Hematopoietic multipotent progenitor cell treated with erythropoietin and hydrocortisone succinate and interleukin-3 and kit ligand, for 8 days (in vitro differentiated cells): ENCODE data around the gene C19orf25.

Experiments used
- DNase-seq: peaks from one replicate; pipeline ENCODE4 v3.0.0-alpha.2; 2015

C19orf25 gene

DNA sequence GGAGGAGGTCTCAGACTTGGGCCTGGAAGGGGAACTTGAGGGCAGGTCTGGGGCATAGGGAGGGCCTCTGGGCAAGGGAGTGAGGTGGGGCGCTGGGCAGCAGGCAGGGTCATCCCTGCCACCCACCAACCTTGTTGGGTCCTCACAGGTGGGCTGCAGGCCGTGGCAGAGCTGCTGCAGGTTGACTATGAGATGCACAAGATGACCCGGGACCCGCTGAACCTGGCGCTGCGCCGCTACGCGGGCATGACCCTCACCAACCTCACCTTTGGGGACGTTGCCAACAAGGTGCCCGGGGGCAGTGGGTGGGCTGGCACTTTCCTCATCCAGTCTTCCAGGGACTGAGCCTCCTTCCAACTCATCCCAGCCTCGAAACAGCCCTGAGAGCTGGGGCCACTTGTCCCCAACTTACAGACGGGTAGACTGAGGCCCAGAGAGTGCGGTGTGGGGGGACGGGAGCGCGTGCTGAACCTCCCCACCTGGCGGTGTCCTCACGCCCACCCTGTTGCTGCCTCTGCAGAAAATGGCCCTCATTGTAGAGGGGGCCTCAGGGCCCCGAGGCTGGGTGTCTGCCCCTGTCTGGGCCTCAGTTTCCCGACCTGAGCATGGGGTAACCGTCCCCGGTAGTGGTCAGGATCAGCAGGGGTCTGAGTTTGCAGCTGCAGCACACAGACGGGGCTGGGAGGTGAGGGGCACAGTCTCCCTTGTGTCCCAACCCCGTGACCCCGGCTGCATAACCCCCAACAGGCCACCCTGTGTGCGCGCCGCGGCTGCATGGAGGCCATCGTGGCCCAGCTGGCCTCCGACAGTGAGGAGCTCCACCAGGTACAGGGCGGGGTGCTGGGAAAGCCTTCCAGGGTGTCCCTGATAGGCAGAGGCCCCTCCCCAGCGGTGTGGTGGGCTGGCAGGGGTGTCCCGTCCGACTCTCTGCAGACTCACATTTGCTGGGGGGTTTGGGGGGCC lies 18.7 kb downstream of the C19orf25 start:
- no peak for DNase-seq

DNA sequence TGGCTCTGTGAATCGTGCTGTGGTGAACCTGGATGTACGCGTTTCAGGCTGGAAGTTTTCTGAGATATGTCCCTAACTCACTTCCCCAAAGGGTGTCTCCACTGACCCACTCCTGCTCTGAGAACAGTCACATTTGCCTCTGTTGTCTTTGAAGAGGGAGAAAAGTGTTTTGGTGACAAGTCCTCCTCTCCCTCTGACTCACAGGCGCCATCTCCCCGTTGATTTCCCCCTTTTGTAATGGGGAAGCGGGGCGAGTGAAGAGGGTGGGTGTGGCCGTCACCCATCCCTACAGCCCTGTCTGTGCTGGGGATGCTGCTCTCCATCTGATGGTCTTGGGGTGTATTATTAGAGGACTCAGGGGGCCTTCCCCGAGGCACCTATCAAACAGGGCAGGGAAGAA lies 19.5 kb downstream of the C19orf25 start:
- DNase-seq: no peak

DNA sequence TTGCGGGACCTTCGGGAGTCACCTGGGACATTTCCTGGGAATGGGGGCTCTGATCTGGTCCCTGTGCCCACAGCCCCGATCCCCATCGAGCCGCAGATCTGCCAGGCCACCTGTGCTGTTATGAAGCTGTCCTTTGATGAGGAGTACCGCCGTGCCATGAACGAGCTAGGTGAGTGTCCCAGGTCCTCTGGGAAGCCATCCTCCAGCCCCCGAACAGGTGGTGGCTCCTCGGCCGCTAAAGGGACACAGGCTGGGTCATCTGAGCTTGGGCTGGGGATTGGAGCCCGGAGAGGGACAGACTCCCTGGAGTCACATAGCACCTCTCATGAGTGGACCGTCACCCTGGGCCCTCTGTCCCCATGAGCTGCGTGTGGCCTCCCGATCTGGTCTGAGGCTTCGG lies 21.1 kb downstream of the C19orf25 start:
- no peak for DNase-seq

DNA sequence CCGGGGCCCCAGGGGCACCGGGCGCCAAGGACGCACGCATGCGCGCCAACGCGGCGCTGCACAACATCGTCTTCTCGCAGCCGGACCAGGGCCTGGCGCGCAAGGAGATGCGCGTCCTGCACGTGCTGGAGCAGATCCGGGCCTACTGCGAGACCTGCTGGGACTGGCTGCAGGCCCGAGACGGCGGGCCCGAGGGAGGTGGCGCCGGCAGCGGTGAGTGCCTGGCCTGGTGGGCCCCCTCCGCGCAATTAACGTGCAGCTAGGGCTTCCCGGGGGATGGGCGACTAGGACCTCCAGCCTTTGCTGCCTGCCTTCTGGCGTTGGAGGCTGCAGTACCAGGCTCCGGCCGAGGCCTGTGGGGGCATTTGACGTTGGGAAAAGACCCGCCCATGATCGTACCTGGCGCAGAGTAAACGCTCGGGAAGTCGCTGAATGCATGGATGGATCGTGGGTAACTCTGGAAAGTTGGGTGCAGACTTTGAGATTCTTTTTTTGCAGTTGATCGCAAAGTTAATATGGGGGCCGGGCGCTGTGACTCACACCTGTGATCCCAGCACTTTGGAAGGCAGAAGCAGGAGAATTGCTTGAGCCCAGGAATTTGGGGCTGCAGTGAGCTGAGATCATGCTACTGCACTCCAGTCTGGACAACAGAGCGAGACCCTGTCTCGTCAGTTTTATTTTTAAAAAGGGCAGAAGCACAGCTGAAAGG lies 21.8 kb downstream of the C19orf25 start:
- no peak for DNase-seq

DNA sequence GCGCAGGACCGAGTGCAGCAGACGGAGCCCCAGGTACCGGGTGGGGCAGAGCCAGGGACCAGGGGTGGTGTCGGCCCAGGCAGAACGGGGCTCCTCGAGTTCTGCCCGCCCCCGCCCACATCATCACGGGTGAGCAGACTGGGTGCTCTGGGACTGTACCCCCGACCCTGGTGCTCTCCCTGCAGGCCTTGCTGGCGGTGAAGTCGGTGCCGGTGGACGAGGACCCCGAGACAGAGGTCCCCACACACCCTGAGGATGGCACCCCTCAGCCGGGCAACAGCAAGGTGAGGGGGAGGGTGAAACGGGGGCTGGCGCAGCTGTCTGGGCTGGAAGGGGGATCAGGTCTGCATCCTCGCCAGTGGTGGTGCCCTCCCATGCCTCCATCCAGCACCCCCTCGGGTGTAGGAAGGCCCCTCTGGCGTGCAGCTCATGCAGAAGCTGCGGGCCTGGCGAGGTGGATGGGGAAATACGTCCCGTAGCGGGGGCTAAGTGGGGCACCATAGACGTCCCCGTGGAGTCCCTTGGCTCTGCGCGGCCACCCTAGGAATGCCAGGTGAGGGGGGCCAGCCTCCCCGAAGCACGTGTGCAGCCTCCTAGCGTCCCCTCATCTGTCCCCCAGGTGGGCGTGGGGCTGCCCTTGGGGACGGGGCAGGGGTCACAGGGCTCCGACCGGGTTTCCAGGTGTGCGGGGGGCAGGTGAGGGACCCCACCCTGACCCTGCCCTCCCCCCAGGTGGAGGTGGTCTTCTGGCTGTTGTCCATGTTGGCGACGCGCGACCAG lies 22.7 kb downstream of the C19orf25 start:
- no peak for DNase-seq

DNA sequence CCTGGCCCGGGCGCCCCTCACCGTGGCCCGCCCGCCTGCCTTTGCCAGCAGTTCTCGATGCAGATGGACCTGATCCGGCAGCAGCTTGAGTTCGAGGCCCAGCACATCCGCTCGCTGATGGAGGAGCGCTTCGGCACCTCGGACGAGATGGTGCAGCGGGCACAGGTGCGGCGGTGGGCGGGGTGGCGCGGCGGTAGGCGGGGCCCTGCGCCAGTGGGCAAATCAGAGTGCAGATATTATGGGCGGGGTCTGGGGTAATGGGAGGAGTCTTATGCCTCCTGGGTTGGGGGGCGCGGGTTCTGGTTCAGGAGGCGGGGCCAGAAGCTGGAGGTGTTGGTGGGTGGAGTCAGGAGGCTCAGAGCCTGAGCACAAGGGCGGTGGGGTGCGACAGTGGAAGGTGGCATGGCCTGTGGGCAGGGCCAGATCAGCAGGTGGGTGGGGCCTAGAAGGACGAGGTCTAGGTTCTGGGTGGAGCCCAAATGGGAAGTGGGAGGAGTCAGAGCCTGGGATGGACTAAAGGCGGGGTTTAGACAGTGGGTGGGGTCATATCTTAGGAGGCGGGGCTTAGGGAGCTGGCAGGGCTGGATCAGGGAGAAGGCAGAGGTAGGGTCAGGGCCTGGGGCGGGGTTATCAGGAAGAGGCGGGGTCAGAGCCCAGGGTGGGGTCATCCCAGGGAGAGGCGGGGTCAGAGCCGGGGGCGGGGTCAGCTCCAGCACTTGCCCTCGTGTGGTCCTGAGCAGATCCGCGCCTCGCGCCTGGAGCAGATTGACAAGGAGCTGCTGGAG lies 23.5 kb downstream of the C19orf25 start:
- DNase-seq: peak; percentile 87

DNA sequence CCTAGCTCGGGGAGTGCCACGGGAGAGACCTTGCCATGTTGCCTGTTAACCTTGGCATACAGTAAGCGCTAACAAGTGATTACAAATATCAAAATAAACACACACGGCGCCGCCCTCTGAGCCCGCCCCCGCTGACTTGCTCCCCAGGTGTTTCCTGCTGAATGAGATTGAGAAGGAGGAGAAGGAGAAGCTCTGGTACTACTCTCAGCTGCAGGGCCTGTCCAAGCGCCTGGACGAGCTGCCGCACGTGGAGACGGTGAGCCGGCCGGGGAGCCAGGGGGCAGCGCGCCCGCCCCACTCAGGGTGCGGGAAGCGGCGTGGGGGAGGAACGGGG lies 24.0 kb downstream of the C19orf25 start:
- DNase-seq: peak; percentile 59

DNA sequence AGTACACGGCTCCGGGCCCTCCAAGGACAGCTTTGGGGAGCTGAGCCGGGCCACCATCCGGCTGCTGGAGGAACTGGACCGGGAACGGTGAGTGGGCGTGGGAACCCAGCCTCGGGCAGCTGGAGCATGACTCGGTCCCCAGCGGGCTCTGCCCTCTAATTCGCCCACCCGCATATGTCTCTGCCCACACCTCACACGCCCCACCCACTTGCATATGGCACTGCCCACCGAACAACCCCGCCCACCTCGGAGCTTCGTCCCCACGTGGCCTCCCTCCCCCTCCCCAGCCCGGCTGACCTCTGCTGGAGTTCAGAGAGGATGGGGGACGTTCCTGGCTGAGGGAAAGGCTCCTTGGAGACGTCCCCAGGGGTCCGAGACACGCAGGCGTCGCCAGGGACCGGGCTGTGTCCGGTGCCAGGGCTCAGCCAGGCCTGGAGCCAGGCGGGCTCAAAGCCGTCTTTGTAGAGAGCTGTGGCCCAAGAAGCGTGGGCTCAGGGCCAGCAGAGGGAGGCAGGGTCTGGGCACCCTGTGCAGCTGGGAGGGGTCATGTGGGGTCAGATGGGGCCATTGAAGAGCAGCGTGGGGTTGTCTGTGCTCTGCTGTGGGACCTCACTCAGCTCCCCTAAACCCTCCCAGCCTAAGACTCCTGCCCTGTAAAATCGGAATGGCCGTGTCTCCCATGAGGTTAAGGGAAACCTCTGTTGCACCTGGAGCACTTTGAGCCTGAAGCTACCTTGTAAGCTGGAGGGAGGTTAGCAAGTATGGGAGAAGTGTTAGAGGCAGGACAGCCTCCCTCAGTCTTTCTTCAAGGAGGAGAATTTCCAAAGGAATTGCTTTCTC lies 25.3 kb downstream of the C19orf25 start:
- DNase-seq: no peak

DNA sequence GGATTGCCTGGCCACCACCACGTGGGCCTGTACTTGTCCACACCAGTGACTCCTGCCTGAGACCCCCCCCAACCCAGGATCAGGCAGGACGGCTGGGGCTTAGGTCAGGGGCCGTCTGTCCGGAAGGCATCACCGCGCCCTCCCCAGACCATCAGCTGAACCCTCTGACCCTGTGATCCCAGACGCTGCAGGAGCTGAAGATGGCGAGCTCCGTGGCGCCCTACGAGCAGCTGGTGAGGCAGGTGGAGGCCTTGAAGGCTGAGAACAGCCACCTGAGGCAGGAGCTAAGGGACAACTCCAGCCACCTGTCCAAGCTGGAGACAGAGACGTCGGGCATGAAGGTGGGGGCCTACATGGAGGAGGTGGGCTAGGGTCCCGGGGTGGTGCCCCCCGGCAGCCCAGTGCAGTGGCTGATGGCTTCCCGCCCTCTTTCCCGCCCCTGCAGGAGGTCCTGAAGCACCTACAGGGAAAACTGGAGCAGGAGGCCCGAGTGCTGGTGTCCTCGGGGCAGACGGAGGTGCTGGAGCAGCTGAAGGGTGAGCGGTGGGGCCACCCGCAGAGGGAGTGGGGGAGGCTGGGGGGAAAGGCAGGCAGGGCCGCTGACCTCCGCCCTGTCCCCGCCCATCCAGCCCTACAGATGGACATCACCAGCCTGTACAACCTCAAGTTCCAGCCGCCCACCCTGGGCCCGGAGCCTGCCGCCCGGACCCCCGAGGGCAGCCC lies 26.1 kb downstream of the C19orf25 start:
- DNase-seq: no peak

DNA sequence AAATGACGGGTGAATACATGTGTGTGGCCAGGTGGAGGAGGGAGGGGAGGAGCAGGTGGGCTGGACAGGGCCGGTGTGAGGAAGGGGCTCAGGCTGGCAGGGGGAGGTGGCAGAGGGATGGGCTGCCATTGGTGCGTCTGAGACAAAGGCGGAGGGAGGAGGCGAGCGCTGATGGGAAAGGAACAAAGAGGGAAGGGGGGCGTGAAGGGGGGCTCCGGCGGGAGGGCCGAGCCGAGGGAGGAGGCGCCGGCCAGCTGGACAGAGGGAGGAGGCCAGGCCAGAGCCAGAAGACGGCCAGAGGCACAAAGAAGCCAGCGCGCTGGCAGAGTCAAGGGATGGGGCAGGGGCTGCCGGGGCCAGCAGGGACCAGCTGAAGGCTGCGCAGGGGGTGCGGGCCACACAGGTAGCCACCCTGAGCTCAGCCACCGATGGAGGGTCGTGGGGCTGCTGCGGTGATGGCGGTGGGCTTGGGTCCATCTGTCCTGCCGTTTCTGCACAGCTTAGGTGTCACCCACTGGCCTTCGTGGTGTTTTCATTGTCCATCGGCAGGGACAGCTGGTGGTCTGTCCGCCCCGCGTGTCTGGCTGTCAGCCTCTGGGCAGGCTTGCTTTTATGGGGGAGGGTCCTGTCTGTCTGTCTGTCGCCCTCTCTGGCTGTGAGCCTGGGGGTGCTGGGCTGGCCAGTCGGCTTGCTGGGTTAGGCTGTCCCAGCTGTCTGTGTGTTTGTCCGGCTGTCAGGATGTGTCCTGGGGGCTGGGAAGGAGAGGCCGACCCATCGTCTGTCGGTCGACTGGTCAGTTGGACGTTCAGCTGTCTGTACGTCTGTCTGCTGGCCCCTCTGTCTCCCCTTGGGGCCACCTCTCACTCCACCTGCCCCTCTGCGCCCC lies 26.9 kb downstream of the C19orf25 start:
- DNase-seq: no peak

DNA sequence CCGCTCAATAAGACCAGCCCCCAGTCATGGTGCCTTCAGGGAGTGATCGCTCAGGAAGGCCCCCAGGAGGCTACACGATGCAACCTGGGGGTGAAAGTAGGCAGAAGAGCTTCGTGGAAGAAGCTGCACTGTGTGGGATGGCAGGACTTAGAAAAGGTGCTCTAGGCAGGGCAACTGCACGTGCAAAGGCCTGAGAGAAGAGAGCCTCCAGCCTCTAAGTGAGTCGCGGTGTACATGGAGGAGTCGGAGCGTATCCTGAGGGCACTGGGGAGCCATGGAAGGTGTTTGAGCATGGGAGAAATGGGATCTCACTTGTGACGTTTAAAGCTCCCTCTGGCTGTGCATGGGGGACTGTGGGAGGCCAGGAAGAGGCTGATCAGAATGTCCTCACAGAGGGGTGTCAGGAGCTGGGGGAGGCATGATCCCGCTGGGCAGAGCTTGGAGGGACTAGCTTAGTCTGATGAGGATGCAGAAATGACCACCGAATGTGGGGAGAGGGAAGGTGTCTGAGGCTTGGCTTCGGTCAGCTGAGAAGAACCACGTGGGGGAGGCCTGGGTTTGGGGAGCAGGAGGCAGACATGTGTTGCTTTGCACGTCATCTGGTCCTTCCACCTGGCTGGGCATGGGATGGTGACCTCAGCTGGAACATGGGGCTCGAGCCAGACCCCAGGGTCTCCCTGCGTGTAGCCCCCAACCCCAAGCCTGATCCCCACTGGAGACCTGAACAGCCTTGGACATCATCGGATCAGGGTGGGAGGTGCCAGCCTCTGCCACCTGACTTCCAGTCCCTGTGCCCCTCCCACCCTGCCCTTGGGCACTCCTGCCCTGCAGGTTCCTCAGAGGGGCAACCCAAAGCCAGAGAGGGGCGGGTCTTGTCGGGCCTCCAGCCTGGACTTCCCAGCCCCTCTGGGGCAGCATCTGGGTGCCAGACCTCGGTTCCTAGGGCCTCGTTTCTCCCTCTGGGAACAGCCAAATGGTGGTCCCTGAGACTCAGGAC lies 28.0 kb downstream of the C19orf25 start:
- DNase-seq: no peak

DNA sequence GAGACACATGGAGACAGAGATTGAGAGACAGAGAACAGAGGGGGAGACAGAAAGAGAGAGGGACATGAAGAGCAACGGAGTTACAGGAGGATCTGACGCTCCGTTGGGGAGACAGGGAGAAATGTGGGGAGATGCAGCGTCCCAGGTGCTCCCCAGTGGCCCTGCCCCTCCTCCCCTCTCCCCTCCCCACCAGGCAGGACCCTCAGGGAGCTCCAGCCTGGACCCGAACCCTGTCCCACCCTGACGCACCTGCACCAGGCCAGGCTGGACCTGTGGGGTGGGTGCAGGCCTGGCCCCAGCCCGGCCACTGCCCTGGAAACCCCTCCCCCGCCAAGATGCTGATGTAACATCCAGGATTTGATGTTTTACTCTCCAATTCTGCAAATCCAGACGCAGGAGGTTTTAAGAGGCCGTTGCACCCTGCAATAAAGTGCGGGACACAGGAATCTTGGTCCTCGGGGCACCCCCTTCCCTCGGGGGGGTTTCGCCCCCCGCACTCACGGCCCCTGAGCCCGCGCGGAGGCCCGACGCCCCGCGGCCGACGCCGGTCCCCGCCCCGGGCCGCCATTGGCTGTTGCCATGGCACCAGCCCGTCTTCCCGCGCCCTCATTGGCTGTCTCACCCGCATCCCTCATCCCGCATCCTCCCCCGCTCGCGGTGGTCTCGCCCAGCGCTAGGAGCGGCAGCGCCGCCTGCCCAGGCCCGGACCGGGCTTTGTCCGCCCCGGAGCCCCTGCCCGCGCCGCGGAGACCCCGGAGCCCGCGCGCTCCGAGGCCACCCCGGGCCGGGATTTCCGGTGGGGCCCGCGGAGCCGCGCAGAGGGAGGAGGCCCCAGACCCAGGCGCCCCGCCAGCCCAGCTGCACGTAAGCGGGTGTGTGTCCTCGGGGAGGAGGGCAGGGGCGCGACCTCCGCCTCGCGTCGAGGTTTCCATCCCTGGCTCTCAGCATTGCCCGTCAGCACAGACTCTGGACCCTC lies 29.3 kb downstream of the C19orf25 start, which contains the start of gene APC2:
Gene APC2 (plus strand): TSS at position 655 of the 976 bp plus-strand sequence. CDS start 2,881 bp downstream, outside the sequence.
- no peak for DNase-seq

DNA sequence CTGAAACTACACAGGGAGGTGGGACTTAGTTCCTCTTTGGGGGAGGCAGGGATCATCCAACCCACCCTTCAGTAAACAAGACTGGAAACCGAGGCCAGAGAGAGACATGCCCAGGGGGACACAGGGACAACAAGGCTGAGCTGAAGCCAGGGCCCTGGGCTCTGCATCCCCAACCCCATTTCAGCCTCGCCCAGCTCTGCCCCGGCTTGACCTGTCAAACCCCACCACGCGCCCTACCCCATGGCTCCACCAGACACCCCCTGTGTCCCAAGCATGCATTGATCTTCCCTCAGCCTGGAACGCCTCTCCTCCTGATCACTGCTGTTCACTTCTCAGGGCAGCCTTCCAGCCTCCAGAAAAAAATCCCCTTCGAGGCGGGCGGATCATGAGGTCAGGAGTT lies 31.1 kb downstream of the C19orf25 start:
- no peak for DNase-seq

DNA sequence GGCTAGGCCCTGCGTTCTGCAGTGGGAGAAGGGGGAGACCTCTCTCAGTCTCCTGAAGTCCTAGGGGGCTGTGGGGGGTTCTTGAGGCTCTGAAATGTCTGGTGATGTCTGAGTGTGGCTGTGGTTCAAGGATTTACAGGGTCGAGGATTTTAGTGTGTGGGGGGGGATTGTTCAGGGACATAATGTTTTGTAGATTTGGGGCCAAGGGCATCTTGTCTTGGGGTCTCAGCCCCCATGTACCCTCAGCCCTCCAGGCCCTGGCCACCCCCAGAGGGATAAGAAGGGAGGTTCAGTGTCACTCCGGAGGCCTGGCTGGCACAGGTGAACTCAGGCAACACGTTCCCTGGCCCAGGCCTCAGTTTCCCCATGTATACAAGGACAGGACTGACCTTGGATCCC lies 31.5 kb downstream of the C19orf25 start:
- no peak for DNase-seq

DNA sequence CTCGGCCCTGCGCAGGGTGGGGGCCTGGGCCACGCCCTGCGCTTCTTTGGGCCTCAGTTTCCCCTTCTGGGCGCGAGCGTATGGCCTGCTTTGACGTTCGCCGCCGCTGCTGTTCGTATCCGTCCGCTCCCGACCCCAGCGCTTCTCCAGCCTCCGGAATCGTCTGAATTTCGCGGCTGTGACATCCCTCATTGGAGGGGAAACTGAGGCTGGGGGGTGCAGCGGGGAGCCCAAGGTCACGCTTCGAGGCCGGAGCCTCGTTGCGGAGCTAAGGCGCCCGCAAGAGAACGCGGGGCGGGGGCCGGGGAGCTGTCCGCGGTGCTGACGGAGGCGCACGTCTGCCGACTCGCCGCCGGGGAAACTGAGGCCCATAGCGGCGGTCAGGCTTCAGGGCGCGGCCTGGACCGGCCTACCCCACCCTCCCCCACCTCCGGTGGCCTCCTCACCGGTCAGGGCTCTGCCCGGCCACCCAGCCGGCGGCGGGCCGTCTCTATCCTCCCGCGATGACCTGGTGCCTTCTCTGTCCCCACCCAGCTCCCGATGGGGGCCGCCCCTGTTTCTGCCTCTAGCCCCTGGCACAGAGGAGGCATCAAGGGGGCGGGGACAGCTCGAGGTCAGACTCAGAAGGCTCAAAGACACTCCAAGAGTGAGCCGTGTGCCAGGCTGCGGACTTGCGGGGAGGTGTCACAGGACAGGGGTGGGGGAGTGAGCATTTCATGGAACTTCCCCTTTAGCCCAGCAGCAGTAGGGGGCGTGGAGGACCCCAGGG lies 32.1 kb downstream of the C19orf25 start:
- peak; percentile 29 for DNase-seq
